WTC11 (cell line): Measurements from ENCODE around the gene ZNF521. TPM values are rescaled to one million over a fixed set of nuclear protein-coding genes. Genes with fewer than 3 reads are reported as not detected.

ENCODE experiments used
- ATAC-seq: fragments of 200-7000 bp; cut with Tn5 transposase; 2 replicates; pipeline ENCODE4 v1.10.0; 2021; ENCODE audit warnings: mild to moderate bottlenecking, moderate library complexity
- CTCF ChIA-PET: fragments of 300-600 bp; sonication (Branson Sonifier 250); formaldehyde crosslinking; loops from one replicate; lab custom pipeline; 2021; ENCODE audit warnings: antibody characterized with exemption; lab: Charles Lee
- POLR2A ChIA-PET: fragments of 350-600 bp; sonication (Branson Sonifier 250); formaldehyde crosslinking; loops from one replicate; lab custom pipeline; 2021; ENCODE audit warnings: antibody characterized with exemption; lab: Charles Lee
- DNase-seq: peaks from one replicate; pipeline ENCODE4 v3.0.0; 2021; ENCODE audit warnings: low spot score
- H3K27ac Mint-ChIP-seq: 2 replicates; pipeline ENCODE4 v1.8.0; 2021; ENCODE audit warnings: mixed read lengths
- H3K27me3 Mint-ChIP-seq: 2 replicates; pipeline ENCODE4 v1.8.0; 2021; ENCODE audit warnings: low read depth, mild to moderate bottlenecking, moderate library complexity, mixed read lengths
- H3K36me3 Mint-ChIP-seq: 2 replicates; pipeline ENCODE4 v1.8.0; 2021; ENCODE audit warnings: mixed read lengths
- H3K4me1 Mint-ChIP-seq: 2 replicates; pipeline ENCODE4 v1.8.0; 2022; ENCODE audit warnings: mixed read lengths
- H3K4me3 Mint-ChIP-seq: 2 replicates; pipeline ENCODE4 v1.8.0; 2021; ENCODE audit warnings: mild to moderate bottlenecking, moderate library complexity, mixed read lengths
- H3K9me3 Mint-ChIP-seq: 2 replicates; pipeline ENCODE4 v1.8.0; 2021; ENCODE audit warnings: mixed read lengths
- ARID4B ChIP-seq: sonication (generic); formaldehyde crosslinking; IDR thresholded peaks from 2 replicates; pipeline ENCODE4 v1.8.0; 2023; ENCODE audit warnings: missing genetic modification reagents, mild to moderate bottlenecking, borderline replicate concordance
- ATF2 ChIP-seq: sonication (generic); formaldehyde crosslinking; IDR thresholded peaks from 2 replicates; pipeline ENCODE4 v1.8.1; 2022; ENCODE audit warnings: low read depth, missing genetic modification reagents, borderline replicate concordance
- CREB1 ChIP-seq: sonication (generic); formaldehyde crosslinking; IDR thresholded peaks from 2 replicates; pipeline ENCODE4 v1.8.0; 2023; ENCODE audit warnings: mild to moderate bottlenecking, missing genetic modification reagents
- CREM ChIP-seq: sonication (generic); formaldehyde crosslinking; IDR thresholded peaks from 2 replicates; pipeline ENCODE4 v1.8.1; 2022; ENCODE audit warnings: mild to moderate bottlenecking, missing genetic modification reagents, moderate library complexity
- GABPB1 ChIP-seq: sonication (generic); formaldehyde crosslinking; IDR thresholded peaks from 2 replicates; pipeline ENCODE4 v1.8.1; 2023; ENCODE audit warnings: mild to moderate bottlenecking, missing genetic modification reagents
- GRHL2 ChIP-seq: fragments of 250-450 bp; sonication (Bioruptor Pico); IDR thresholded peaks from 2 replicates; pipeline ENCODE4 v1.8.0; 2022; ENCODE audit warnings: mild to moderate bottlenecking, moderate library complexity; ENCODE audit not compliant: insufficient replicate concordance, severe bottlenecking
- MXD4 ChIP-seq: fragments of 250-450 bp; sonication (Bioruptor Pico); IDR thresholded peaks from 2 replicates; pipeline ENCODE4 v1.8.0; 2021; ENCODE audit warnings: mild to moderate bottlenecking, moderate library complexity, borderline replicate concordance
- NR2C2 ChIP-seq: sonication (generic); formaldehyde crosslinking; IDR thresholded peaks from 2 replicates; pipeline ENCODE4 v1.8.0; 2022; ENCODE audit warnings: mild to moderate bottlenecking, missing genetic modification reagents
- OVOL2 ChIP-seq: fragments of 250-450 bp; sonication (Bioruptor Pico); IDR thresholded peaks from 2 replicates; pipeline ENCODE4 v1.9.0; 2021; ENCODE audit warnings: mild to moderate bottlenecking, borderline replicate concordance
- PRRX2 ChIP-seq: fragments of 250-450 bp; sonication (Bioruptor Pico); IDR thresholded peaks from 2 replicates; pipeline ENCODE4 v1.8.0; 2021; ENCODE audit warnings: mild to moderate bottlenecking
- TEAD1 ChIP-seq: sonication (generic); formaldehyde crosslinking; IDR thresholded peaks from 2 replicates; pipeline ENCODE4 v1.8.0; 2022; ENCODE audit warnings: mild to moderate bottlenecking, missing genetic modification reagents
- ZNF317 ChIP-seq: sonication (generic); formaldehyde crosslinking; IDR thresholded peaks from 2 replicates; pipeline ENCODE4 v1.8.1; 2023; ENCODE audit warnings: low read depth, mild to moderate bottlenecking, moderate library complexity, missing genetic modification reagents, borderline replicate concordance
- ZNF396 ChIP-seq: fragments of 250-450 bp; sonication (Bioruptor Pico); IDR thresholded peaks from 2 replicates; pipeline ENCODE4 v1.8.0; 2021; ENCODE audit warnings: mild to moderate bottlenecking, moderate library complexity, borderline replicate concordance
- ZNF423 ChIP-seq: fragments of 250-450 bp; sonication (Bioruptor Pico); IDR thresholded peaks from 2 replicates; pipeline ENCODE4 v2.1.2; 2022; ENCODE audit warnings: mild to moderate bottlenecking, moderate library complexity
- total RNA-seq: library from RNA; stranded (reverse); gene quantifications from 3 replicates; pipeline ENCODE4 v1.2.3, GENCODE V29; 2021
- TF ChIP-seq, protein P1 (sequence below): fragments of 250-450 bp; sonication (Bioruptor Pico); IDR thresholded peaks from 2 replicates; pipeline ENCODE4 v1.9.0; 2021; ENCODE audit warnings: mild to moderate bottlenecking
- TF ChIP-seq, protein P2 (sequence below): sonication (generic); formaldehyde crosslinking; IDR thresholded peaks from 2 replicates; pipeline ENCODE4 v1.8.1; 2023; ENCODE audit warnings: mild to moderate bottlenecking, missing genetic modification reagents, moderate library complexity
- TF ChIP-seq, protein P3 (sequence below): sonication (generic); formaldehyde crosslinking; IDR thresholded peaks from 2 replicates; pipeline ENCODE4 v1.8.1; 2022; ENCODE audit warnings: missing genetic modification reagents, borderline replicate concordance
- TF ChIP-seq, protein P4 (sequence below): fragments of 200-600 bp; IDR thresholded peaks from 2 replicates; pipeline ENCODE4 v1.8.0; 2022; ENCODE audit warnings: antibody characterized with exemption

The ZNF521 gene
- total RNA-seq, 1 experiment from 2014 or later: 15.3 TPM

DNA sequence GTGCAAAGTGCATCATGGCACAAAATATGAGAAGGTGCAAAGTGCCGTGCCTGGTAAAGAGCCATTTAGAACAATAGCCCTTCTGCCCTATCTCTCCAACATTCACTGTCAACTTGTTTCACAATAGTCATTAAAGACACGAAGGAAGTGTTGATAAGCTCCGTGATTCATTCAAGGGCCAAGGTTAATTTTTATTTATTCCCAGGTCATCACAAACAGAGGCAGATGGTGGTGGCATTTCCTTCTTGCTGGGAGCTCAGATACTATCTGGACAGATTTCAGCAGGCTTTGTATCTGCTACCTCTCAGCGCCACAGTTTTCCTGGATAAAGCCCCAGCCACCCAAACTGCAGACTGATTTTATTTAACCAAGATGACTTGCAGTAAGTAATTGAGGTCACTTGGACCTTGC lies 309.3 kb downstream of the ZNF521 start (continued):
- no peak for TF ChIP-seq ARID4B (CRISPR knock-in tag)
- TF ChIP-seq ATF2: no peak
- no peak for TF ChIP-seq ZNF423 (CRISPR knock-in tag)
- TF ChIP-seq, protein P1, sequence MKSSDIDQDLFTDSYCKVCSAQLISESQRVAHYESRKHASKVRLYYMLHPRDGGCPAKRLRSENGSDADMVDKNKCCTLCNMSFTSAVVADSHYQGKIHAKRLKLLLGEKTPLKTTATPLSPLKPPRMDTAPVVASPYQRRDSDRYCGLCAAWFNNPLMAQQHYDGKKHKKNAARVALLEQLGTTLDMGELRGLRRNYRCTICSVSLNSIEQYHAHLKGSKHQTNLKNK (CRISPR knock-in tag): no peak

DNA sequence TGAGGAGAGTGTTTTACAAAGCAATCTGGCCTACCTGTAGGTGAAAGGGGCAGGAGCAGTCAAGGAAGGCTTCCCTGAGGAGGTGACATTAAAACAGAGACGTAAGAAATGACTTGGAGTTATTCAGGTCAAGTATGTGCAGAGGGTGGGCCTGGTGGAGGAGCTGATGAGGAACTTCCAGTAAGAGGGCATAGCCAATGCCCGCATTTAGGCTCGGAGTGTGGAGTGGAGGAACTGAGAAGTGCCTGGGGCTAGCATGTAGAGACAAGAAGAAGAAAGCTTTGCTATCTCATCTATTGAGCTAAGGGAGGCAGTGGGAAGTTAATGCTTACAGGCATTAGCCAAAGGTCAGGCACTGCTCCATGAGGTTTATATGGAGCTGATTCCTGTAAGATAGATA lies 312.2 kb downstream of the ZNF521 start:
- no peak overlapping the region for H3K27ac Mint-ChIP-seq
- H3K36me3 Mint-ChIP-seq: no peaks in the 10 kb centered on the region
- peaks cover 49% of the 10 kb centered on the region for H3K27me3 Mint-ChIP-seq
- ATAC-seq: no peak
- TF ChIP-seq OVOL2 (CRISPR knock-in tag) (no peak), TEAD1 (no peak), GABPB1 (CRISPR knock-in tag) (no peak), CREM (CRISPR knock-in tag) (no peak), CREB1 (CRISPR knock-in tag) (no peak), ZNF317 (CRISPR knock-in tag) (no peak), MXD4 (no peak), NR2C2 (no peak), GRHL2 (CRISPR knock-in tag) (no peak), ZNF396 (CRISPR knock-in tag) (no peak), PRRX2 (CRISPR knock-in tag) (no peak)
- TF ChIP-seq, protein P2, sequence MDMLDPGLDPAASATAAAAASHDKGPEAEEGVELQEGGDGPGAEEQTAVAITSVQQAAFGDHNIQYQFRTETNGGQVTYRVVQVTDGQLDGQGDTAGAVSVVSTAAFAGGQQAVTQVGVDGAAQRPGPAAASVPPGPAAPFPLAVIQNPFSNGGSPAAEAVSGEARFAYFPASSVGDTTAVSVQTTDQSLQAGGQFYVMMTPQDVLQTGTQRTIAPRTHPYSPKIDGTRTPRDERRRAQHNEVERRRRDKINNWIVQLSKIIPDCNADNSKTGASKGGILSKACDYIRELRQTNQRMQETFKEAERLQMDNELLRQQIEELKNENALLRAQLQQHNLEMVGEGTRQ: no peak
- TF ChIP-seq, protein P3, sequence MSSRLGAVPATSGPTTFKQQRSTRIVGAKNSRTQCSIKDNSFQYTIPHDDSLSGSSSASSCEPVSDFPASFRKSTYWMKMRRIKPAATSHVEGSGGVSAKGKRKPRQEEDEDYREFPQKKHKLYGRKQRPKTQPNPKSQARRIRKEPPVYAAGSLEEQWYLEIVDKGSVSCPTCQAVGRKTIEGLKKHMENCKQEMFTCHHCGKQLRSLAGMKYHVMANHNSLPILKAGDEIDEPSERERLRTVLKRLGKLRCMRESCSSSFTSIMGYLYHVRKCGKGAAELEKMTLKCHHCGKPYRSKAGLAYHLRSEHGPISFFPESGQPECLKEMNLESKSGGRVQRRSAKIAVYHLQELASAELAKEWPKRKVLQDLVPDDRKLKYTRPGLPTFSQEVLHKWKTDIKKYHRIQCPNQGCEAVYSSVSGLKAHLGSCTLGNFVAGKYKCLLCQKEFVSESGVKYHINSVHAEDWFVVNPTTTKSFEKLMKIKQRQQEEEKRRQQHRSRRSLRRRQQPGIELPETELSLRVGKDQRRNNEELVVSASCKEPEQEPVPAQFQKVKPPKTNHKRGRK (CRISPR knock-in tag): no peak
- TF ChIP-seq, protein P4, sequence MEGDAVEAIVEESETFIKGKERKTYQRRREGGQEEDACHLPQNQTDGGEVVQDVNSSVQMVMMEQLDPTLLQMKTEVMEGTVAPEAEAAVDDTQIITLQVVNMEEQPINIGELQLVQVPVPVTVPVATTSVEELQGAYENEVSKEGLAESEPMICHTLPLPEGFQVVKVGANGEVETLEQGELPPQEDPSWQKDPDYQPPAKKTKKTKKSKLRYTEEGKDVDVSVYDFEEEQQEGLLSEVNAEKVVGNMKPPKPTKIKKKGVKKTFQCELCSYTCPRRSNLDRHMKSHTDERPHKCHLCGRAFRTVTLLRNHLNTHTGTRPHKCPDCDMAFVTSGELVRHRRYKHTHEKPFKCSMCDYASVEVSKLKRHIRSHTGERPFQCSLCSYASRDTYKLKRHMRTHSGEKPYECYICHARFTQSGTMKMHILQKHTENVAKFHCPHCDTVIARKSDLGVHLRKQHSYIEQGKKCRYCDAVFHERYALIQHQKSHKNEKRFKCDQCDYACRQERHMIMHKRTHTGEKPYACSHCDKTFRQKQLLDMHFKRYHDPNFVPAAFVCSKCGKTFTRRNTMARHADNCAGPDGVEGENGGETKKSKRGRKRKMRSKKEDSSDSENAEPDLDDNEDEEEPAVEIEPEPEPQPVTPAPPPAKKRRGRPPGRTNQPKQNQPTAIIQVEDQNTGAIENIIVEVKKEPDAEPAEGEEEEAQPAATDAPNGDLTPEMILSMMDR: no peak
- DNase-seq: no peak
- H3K4me1 Mint-ChIP-seq: peaks cover 28% of the 10 kb centered on the region
- CTCF ChIA-PET: no interaction called here
- H3K4me3 Mint-ChIP-seq: no peak overlapping the region
- H3K9me3 Mint-ChIP-seq: no peaks in the 10 kb centered on the region
- POLR2A ChIA-PET: no interaction called here
